HG02938 (cell line): ENCODE results near the gene ZNF768.

Experiments used
- ATAC-seq: cut with Tn5 transposase; IDR thresholded peaks from one replicate; pipeline ENCODE4 v1.9.1; 2021; ENCODE audit warnings: mild to moderate bottlenecking, moderate library complexity; ENCODE audit not compliant: unreplicated experiment

The ZNF768 gene

DNA sequence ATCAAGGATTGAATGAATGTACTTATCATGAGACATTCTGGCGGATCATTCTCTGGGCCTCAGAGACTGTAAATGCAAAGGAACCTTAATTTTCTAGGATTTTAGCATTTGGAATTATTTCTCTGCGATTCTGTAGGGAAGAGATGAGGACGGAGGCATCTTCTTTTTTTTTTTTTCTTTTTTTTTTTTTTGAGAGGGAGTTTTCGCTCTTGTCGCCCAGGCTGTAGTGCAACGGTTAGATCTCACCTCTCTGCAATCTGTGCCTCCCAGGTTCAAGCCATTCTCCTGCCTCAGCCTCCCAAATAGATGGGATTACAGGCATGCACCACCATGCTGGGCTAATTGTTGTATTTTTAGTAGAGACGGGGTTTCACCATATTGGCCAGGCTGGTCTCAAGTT, 51.7 kb downstream of the ZNF768 start:
- no peak for ATAC-seq

GRCh38 chr16:30474074-30474452, 52.3 kb downstream of the ZNF768 start:
- no peak for ATAC-seq
